Chondrocyte (in vitro differentiated cells): ENCODE measurements around the gene SLC38A2. TPM values are rescaled to one million over a fixed set of nuclear protein-coding genes. Genes with fewer than 3 reads are reported as not detected.
A peak's percentile ranks its signal among the peaks of the same experiment; 100 is the strongest.

Source experiments
- DNase-seq: peaks from one replicate; pipeline ENCODE4 v3.0.0; 2021; ENCODE audit warnings: mixed read lengths, low spot score
- H3K27ac Mint-ChIP-seq: one replicate; pipeline ENCODE4 v1.8.0; 2021; ENCODE audit warnings: mild to moderate bottlenecking, moderate library complexity, mixed read lengths; ENCODE audit not compliant: unreplicated experiment
- H3K27me3 Mint-ChIP-seq: 2 replicates; pipeline ENCODE4 v1.8.0; 2021; ENCODE audit warnings: low read depth, mixed read lengths
- H3K36me3 Mint-ChIP-seq: 2 replicates; pipeline ENCODE4 v1.8.0; 2021; ENCODE audit warnings: low read depth, mixed read lengths
- H3K4me1 Mint-ChIP-seq: 2 replicates; pipeline ENCODE4 v1.8.0; 2021; ENCODE audit warnings: low read depth, mild to moderate bottlenecking, mixed read lengths
- H3K4me3 Mint-ChIP-seq: one replicate; pipeline ENCODE4 v1.8.0; 2021; ENCODE audit warnings: mild to moderate bottlenecking, moderate library complexity, mixed read lengths; ENCODE audit not compliant: unreplicated experiment
- H3K9me3 Mint-ChIP-seq: 2 replicates; pipeline ENCODE4 v1.8.0; 2021; ENCODE audit warnings: low read depth, mixed read lengths
- CTCF ChIP-seq: fragments of 200-600 bp; sonication (generic); IDR thresholded peaks from 2 replicates; pipeline ENCODE4 v1.5.0; 2021; ENCODE audit warnings: antibody characterized with exemption, mild to moderate bottlenecking, moderate library complexity
- total RNA-seq: library from RNA; stranded (reverse); gene quantifications from 3 replicates; pipeline ENCODE4 v1.2.1, GENCODE V29; 2021

Gene SLC38A2
- total RNA-seq, 1 donor from 2014 or later = 596 TPM

- TF ChIP-seq CTCF = no peak
- H3K36me3 Mint-ChIP-seq = peaks cover 43% of the 10 kb centered on the region
- peak overlapping the region; percentile 81 for H3K27ac Mint-ChIP-seq
- no peak overlapping the region for H3K4me3 Mint-ChIP-seq
- H3K9me3 Mint-ChIP-seq = no peaks in the 10 kb centered on the region
- H3K27me3 Mint-ChIP-seq = no peaks in the 10 kb centered on the region
- H3K4me1 Mint-ChIP-seq = peaks cover 47% of the 10 kb centered on the region
- no peak for DNase-seq
Observed at GRCh38 chr12:46358325-46358700, 14.3 kb downstream of the SLC38A2 start.

- no peaks in the 10 kb centered on the region for H3K9me3 Mint-ChIP-seq
- peaks cover 37% of the 10 kb centered on the region for H3K36me3 Mint-ChIP-seq
- H3K4me3 Mint-ChIP-seq = no peak overlapping the region
- TF ChIP-seq CTCF = no peak
- no peak for DNase-seq
- peak overlapping the region; percentile 81 for H3K27ac Mint-ChIP-seq
- H3K27me3 Mint-ChIP-seq = no peaks in the 10 kb centered on the region
- peaks cover 42% of the 10 kb centered on the region for H3K4me1 Mint-ChIP-seq
Observed at GRCh38 chr12:46357438-46358324, 14.9 kb downstream of the SLC38A2 start.

- peak overlapping the region; percentile 81 for H3K27ac Mint-ChIP-seq
- H3K9me3 Mint-ChIP-seq = no peaks in the 10 kb centered on the region
- DNase-seq = no peak
- no peak overlapping the region for H3K4me3 Mint-ChIP-seq
- peaks cover 29% of the 10 kb centered on the region for H3K36me3 Mint-ChIP-seq
- TF ChIP-seq CTCF = no peak
- no peaks in the 10 kb centered on the region for H3K27me3 Mint-ChIP-seq
- peaks cover 40% of the 10 kb centered on the region for H3K4me1 Mint-ChIP-seq
Observed at GRCh38 chr12:46356655-46357437, 15.7 kb downstream of the SLC38A2 start.

GRCh38 chr12:46354802-46355199, 17.8 kb downstream of the SLC38A2 start:
- no peak overlapping the region for H3K4me3 Mint-ChIP-seq
- H3K36me3 Mint-ChIP-seq = peaks cover 13% of the 10 kb centered on the region
- H3K4me1 Mint-ChIP-seq = peaks cover 23% of the 10 kb centered on the region
- no peak for DNase-seq
- no peaks in the 10 kb centered on the region for H3K27me3 Mint-ChIP-seq
- H3K9me3 Mint-ChIP-seq = no peaks in the 10 kb centered on the region
- TF ChIP-seq CTCF = no peak
- H3K27ac Mint-ChIP-seq = no peak overlapping the region

- no peak for DNase-seq
- Mint-ChIP-seq H3K36me3 (peaks cover 7% of the 10 kb centered on the region), H3K27me3 (no peaks in the 10 kb centered on the region), H3K4me1 (peaks cover 23% of the 10 kb centered on the region), H3K4me3 (no peak overlapping the region), H3K27ac (no peak overlapping the region), H3K9me3 (no peaks in the 10 kb centered on the region)
- peak; percentile 49 for TF ChIP-seq CTCF
Observed at GRCh38 chr12:46354111-46354801, 18.3 kb downstream of the SLC38A2 start.
